Neutrophil (primary cell): ENCODE measurements around the gene INKA1.

Source experiments
- H3K27ac ChIP-seq: fragments of 200-600 bp; sonication (generic); 2 replicates; pipeline ENCODE4 v1.5.1; 2016; ENCODE audit warnings: mild to moderate bottlenecking, moderate library complexity
- H3K27me3 ChIP-seq: fragments of 200-600 bp; sonication (generic); 2 replicates; pipeline ENCODE4 v1.6.0; 2016; ENCODE audit warnings: mild to moderate bottlenecking
- H3K36me3 ChIP-seq: fragments of 200-600 bp; sonication (generic); 2 replicates; pipeline ENCODE4 v1.5.1; 2017
- H3K4me1 ChIP-seq, 2 experiments: fragments of 200-600 bp in 1 of 2; sonication (generic) in 1 of 2; 1 replicate in 1 of 2; 2 replicates in 1 of 2; pipeline versions ENCODE4 v1.5.1 to v1.6.1; 2013 to 2016; ENCODE audit warnings: low read depth in 1 of 2, low read length in 1 of 2, mild to moderate bottlenecking in 1 of 2, moderate library complexity in 1 of 2; ENCODE audit not compliant: control insufficient read depth in 1 of 2, insufficient read depth in 1 of 2
- H3K4me3 ChIP-seq, 2 experiments: fragments of 200-600 bp in 1 of 2; sonication (generic) in 1 of 2; 1 replicate in 1 of 2; 2 replicates in 1 of 2; pipeline ENCODE4 v1.5.1; 2013 to 2016; ENCODE audit warnings: low read depth in 1 of 2, low read length in 1 of 2, mild to moderate bottlenecking in 1 of 2, moderate library complexity in 1 of 2
- H3K9me3 ChIP-seq: fragments of 200-600 bp; sonication (generic); 2 replicates; pipeline ENCODE4 v1.5.1; 2016
- CTCF ChIP-seq: fragments of 200-600 bp; sonication (generic); IDR thresholded peaks from 2 replicates; pipeline ENCODE4 v1.5.1; 2016; ENCODE audit warnings: antibody characterized with exemption

The INKA1 gene

GRCh38 chr3:49787536-49787935, 15.5 kb upstream of the INKA1 start:
- TF ChIP-seq CTCF, result no peak
- no peak overlapping the region for H3K4me3 ChIP-seq

GRCh38 chr3:49788056-49788455, 15.0 kb upstream of the INKA1 start:
- H3K27ac ChIP-seq, result no peak overlapping the region
- peaks cover 16% of the 10 kb centered on the region for H3K27me3 ChIP-seq

More at GRCh38 chr3:49787536-49787935, 15.5 kb upstream of the INKA1 start:
- Histone ChIP-seq H3K27me3 (peaks cover 16% of the 10 kb centered on the region), H3K36me3 (peaks cover 23% of the 10 kb centered on the region), H3K27ac (peak overlapping the region; percentile 96), H3K9me3 (no peaks in the 10 kb centered on the region), H3K4me1 (peaks cover 21 to 24% of the 10 kb centered on the region in 2 experiments)

GRCh38 chr3:49790626-49791411, 12.2 kb upstream of the INKA1 start:
- TF ChIP-seq CTCF, result no peak

More at GRCh38 chr3:49788056-49788455, 15.0 kb upstream of the INKA1 start:
- TF ChIP-seq CTCF, result no peak
- no peak overlapping the region for H3K4me3 ChIP-seq
- peaks cover 20% of the 10 kb centered on the region for H3K36me3 ChIP-seq
- no peaks in the 10 kb centered on the region for H3K9me3 ChIP-seq
- peaks cover 21 to 24% of the 10 kb centered on the region in 2 experiments for H3K4me1 ChIP-seq

GRCh38 chr3:49791571-49791970, 11.5 kb upstream of the INKA1 start:
- Histone ChIP-seq H3K36me3 (no peaks in the 10 kb centered on the region), H3K9me3 (no peaks in the 10 kb centered on the region), H3K4me3 (no peak overlapping the region), H3K27me3 (peaks cover 16% of the 10 kb centered on the region), H3K27ac (no peak overlapping the region), H3K4me1 (peaks cover 6 to 9% of the 10 kb centered on the region in 2 experiments)
- no peak for TF ChIP-seq CTCF

More at GRCh38 chr3:49790626-49791411, 12.2 kb upstream of the INKA1 start:
- no peak overlapping the region for H3K27ac ChIP-seq
- H3K27me3 ChIP-seq, result peaks cover 16% of the 10 kb centered on the region
- no peak overlapping the region for H3K4me3 ChIP-seq
- no peaks in the 10 kb centered on the region for H3K36me3 ChIP-seq
- peaks cover 6 to 10% of the 10 kb centered on the region in 2 experiments for H3K4me1 ChIP-seq
- no peaks in the 10 kb centered on the region for H3K9me3 ChIP-seq

GRCh38 chr3:49792371-49793150, 10.5 kb upstream of the INKA1 start:
- Histone ChIP-seq H3K36me3 (no peaks in the 10 kb centered on the region), H3K27me3 (peaks cover 16% of the 10 kb centered on the region), H3K4me3 (no peak overlapping the region), H3K27ac (no peak overlapping the region), H3K4me1 (peaks cover 0 to 2% of the 10 kb centered on the region in 2 experiments), H3K9me3 (no peaks in the 10 kb centered on the region)
- no peak for TF ChIP-seq CTCF
